Fibroblast of skin of left quadriceps (primary cell): Measurements from ENCODE around the gene HENMT1.
"Not testable (repeated sequence)": the region's sequence is repeated elsewhere in the genome, so short reads cannot be mapped to it uniquely, and the experiment has no call there.

ENCODE experiments used
- DNase-seq, 2 experiments: peaks; one replicate each; pipeline ENCODE4 v3.0.0-alpha.2; 2013; ENCODE audit warnings: low read depth in 2 of 2

The HENMT1 gene

DNA sequence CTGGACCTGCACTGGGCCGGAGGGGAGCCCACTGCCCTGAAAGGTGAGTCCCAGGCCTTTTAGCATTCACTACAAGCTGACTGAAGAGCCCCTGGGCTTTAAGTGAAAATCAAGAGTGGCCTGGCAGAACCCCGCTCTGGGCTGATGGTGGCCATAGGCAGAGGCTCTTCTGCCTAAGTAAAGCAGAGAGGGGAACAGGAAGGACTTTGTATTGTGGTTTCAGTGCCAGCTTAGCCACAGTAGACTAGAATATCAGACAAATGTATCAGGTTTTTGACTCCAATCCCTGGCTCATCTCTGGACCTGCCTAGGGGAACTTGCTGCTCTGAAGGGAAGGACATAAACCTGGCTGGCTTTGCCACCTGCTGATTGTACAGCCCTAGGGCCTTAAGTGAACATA is 10.2 kb upstream of the HENMT1 start:
- DNase-seq, result no peak

DNA sequence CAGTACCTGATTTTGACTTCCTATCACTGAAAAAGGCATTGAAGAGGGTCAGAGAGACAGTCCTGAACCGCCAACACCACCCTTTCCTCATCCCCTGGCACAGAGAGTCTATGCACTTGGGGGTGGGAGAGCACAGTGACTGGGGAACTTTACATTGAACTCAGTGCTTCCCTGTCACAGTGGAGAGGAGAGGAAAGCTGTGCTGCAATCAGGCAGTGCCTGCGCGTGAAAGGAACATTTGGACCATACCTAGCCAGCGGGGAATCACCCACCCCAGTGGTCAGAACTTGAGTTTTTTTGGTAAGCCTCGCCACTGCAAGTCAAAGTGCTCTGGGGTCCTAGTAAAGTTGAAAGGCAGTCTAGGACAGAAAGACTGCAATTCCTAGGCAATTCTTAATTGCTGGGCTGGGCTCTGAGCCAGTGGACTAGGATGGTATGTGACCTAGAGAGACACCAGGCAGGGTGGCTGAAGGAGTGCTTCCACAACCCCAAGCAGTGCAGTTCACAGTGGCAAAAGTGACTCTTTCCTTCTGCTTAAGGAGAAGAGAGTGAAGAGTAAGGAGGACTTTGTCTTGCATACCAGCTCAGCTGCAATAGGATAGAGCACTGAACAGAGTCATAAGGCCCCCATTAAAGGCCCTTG is 9.4 kb upstream of the HENMT1 start:
- no peak for DNase-seq

DNA sequence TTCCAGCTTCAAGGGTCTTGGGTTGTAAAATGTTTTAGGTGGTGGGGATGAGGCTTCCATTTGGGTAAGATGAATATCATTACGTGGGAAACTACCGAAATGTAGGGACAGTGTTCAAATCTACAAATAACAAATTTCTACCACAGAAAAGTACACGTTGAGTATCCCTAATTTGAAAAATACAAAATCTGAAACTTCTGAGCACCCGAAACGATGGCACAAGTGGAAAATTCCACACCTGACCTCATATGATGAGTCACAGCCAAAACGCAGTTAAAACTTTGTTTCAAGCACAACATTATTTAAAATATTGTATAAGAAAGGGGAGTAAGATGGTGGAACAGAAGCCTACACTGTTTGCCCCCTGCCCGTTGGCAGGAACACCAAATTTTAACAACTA is 8.8 kb upstream of the HENMT1 start:
- DNase-seq, result no peak

DNA sequence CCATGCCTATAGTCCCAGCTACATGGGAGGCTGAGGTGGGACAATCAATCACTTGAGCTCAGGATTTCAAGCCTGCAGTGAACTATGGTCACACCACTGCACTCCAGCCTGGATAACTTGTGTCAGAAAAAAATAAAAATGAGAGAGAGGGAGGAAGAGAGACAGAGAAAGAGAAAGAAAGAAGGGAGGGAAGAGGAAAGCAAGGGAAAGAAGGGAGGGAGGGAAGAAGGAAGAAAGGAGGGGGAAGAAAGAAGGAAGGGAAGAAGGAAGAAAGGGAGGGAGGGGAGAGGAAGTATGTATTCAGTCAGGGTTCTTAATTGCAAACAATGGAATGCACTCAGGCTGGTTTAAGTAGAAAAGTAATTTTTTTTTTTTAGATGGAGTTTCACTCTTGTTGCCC is 7.9 kb upstream of the HENMT1 start:
- DNase-seq, result no peak

DNA sequence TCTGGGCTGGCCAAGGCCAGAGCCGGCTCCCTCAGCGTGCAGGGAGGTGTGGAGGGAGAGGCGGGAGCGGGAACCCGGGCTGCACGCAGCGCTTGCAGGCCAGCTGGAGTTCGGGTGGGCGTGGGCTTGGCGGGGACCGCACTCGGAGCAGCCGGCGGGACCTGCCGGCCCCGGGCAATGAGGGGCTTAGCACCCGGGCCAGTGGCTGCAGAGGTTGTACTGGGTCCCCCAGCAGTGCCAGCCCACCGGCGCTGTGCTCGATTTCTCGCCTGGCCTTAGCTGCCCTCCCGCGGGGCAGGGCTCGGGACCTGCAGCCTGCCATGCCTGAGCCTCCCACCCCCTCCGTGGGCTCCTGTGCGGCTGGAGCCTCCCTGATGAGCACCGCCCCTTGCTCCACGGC is 6.5 kb upstream of the HENMT1 start:
- DNase-seq, result not testable (repeated sequence)

DNA sequence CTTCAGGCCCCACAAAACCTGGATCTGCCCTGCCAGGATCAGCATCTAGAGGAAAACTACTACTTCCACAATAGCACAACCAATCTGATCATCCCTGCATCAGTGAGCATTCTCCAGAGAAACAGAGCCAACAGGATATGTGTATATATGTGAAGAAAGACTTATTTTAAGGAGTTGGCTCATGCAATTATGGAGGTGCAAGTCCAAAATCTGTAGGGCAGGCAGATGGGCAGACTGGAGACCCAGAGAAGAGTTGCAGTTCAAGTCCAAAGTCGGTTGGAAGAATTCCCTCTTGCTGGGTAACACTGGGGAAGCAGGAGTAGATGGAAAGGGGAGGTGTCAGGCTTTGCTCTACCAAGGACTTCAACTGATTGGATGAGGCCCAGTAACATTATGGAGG is 4.9 kb upstream of the HENMT1 start:
- DNase-seq, result no peak

DNA sequence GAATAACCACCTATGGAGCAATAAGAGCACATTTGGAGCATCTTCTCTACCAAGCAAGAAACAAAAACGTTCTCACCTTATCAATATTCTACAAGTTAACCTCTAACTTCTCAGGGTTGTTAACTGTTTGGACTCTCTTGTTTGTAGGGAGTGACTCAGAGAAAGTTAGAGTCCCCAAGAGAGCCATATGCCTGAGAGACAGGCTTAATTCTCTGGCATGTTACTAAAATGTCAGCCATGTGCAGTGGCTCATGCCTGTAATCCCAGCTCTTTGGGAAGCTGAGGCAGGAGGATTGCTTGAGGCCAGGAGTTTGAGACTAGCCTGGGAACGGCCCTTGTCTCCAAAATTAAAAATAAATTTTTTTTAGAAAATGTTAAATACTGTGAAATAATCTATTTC is 4.2 kb upstream of the HENMT1 start:
- DNase-seq, result no peak

DNA sequence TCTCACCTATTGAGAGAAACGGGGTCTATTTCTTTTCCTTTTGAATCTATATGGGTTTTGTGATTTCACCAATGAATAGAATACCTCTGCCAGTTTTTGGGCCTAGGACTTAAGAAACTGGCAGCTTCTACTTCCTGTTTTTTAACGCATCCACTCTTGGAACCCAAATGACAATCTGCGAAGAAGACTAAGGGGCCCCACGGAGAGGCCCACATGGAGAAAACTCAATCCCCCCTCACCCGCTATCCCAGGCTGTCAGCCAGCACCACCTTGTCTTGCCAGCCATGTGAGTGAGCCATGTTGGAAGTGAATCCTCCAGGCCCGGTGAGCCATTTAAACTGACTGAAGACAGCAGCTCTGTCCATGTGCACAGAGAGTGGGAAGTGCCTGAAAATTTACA is 3.6 kb upstream of the HENMT1 start:
- no peak for DNase-seq

DNA sequence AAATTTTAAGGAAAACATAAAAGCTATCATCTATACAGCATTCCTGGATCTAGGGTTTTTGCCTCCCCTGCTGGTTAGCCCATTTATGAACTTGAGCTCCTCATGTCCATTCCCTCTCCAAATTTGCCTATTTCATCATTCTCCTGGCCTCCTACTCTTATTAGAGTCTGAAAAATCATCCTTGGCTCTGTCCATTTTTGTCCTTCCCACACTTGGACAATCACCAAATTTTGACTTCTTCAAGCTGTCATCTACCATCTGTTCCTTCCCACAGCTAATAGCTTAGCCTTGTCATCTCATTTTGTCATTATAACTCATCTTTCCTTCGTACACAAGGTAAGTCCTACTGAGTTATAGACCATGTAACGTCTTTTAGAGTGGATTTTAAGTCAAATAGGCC is 2.2 kb upstream of the HENMT1 start:
- DNase-seq, result no peak

DNA sequence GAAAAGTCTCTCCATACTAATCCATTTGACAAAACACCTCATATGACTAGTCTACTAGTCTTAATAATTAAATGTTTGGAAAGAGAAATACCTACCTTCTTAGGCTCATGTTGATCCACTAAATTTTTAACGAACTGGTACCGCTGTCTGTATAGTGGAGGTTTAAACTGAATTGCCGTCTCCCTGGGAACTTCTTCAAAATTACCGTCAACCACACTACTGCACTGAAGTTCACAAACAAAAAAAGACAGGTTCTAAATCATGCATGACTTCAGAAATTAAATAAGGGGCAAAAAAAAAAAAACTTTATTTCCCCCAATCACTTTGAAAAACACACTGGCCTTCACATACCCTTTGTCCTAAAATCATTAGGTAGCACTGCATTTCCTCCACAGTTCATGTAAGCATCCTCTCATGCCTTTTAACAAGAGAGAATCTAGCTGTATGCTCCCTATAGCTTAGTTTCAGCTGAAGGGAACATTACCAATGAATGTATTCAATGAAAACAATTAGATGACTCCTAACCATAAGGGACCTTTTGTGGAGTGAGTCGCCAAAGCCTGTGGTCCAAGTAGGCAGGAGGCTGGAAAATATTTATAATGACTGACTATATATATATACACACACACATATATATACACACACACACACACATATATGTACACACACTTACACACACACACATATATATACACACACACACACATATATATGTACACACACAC is 3.4 kb downstream of the HENMT1 start:
- no peak for DNase-seq

DNA sequence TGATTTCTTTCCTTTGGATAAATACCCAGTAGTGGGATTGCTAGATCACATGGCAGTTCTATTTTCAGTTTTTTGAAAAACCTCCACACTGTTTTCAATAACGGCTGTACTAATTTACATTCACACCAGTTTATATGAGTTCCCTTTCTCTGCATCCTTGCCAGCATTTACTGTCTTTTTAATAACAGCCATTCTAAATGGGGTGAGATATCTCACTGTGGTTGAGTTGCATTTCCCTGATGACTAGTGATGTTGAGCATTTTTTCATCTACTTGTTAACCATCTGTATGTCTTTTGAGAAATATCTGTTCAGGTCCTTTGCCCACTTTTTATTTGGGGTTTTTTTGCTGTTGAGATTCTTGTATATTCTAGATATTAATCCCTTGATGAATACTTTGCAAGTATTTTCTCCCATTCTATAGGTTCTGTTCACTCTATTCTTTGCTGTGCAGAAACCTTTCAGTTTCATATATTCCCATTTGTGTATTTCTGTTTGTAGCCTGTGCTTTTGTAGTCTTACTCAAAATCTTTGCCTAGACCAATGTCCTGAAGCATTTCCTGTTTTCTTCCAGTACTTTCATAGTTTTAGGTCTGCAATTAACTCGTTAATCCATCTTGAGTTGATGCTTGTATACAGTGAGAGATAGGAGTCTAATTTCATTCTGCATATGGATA is 7.3 kb downstream of the HENMT1 start:
- DNase-seq, result no peak

DNA sequence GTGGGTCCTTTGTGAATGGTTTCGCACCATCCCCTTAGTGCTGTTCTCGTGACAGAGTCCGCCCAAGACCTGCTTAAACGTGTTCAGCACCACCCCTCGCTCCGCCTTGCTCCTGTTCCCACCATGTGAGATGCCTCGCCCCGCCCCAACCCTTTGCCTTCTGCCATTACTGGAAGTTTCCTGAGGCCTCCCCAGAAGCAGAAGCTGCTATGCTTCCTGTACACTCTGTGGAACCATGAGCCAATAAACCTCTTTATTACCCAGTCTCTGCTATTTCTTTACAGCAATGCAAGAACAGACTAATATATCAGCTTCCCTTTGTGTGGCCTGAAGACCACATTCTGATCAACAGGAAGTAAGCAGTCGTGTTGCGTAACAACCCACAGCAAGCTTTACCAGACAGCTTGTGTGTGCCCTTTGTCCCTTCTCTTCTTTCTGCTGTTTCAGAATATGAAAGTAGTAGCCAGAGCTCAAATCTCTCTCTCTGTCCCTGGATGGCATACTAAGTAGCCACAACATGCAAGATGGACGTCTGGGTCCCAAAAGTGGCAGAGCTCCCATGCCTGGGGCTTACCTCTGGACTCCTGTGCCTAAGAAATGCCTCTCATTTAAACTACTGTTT is 14.1 kb downstream of the HENMT1 start:
- peak; percentile 55 to 56 for DNase-seq

DNA sequence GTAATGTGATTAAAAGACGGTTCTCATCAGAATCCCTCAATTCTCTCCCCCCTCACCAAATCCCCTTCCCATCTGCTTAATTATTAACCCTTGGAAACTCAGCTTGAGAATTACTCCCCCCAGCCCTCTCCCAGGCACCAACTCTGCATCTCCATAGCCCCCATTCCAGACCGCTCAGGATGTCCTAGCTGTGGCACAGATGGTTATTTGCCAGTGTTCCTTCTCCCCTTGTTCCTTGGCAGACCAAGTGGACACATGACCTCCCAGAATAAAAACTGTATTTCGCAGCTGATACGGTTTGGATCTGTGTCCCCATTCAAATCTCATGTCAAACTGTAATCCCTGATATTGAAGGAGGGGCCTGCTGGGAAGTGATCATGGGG is 14.6 kb downstream of the HENMT1 start:
- DNase-seq, result no peak

DNA sequence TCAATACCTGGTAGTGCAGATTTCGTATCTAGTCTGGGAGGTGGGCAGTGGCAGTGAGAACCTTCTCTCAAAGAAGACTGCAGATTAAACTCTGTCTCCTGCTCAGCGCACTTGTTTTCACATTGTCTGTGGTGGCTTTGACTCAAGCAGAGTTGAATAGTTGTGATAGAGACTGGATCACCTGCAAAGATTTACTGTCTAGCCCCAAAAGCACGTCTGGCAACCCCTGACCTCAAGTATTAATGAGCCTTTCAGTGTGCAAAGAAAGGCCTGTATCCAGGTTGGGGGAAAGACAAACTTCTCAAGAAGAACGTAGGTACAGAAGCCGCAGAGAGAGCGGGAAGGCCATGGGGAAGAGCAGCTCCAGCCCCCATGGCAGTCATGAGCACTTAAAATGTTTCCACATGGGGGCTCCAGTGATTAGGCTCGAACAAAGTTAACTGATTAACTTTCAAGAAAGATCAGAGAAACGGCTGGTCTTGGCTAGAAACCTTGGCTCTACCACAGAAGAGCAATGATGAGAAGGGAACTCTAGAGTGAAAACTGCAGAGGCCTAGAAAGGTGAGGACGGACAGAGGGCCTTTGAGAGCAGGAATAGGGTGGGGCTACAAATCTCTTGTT is 15.2 kb downstream of the HENMT1 start:
- no peak for DNase-seq

DNA sequence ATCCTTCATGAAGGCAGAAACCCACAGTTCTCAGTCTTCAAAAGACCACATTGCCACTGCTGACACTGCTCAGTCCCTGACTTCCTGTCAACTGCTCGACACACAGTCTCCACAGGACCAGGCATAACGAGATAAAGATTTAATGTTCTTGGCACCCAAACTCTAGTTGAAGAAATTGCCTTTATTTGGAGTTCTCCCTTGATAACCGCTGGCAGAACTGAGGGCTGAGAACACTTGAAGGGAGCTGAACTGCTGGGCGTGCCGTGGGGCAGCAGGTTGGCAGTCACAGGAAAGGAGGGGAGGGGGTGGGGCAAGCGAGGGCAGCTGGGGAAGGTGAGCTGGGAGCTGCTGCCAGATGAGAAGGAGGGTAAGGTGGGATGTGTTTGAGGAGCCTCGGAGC is 15.9 kb downstream of the HENMT1 start:
- no peak for DNase-seq

DNA sequence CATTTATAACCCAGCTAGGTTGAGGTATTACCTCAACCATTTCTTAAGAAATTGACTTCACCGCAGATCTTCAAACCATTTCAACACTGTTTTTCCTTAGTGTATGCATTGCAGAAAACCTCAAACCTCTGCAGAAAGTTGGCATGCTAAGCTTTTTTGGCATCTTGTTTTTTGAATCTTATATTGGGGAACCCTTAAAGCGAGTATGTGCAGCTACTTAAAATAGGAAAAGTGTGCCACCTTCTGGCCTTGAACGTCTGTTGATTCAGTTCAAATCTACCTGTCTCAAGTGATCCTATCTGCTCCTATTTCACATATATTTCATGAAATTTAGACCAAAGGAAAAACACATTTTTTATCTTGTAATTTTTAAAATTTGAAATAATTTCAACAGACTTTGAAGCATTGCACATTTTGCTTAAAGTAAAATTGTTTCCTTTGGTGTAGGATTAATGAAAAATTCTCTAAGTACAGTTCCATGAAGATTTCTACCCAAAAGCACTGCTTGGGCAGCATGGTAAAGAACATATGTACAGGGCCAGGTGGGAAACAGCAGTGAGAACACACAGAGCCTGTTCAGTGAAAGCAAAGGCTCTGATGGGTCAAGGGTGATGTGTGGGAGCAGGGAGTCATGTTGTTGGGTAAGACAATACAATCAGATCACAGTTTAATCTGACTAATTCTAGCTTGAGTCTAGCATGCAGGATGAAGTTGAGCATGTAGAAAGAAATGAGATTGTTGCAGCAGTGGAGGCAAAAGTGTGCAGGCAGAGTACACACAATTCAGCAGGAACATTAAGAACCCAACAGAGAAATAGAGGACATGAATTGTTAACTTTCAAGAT is 17.2 kb downstream of the HENMT1 start:
- DNase-seq, result peak; percentile 44 to 45

DNA sequence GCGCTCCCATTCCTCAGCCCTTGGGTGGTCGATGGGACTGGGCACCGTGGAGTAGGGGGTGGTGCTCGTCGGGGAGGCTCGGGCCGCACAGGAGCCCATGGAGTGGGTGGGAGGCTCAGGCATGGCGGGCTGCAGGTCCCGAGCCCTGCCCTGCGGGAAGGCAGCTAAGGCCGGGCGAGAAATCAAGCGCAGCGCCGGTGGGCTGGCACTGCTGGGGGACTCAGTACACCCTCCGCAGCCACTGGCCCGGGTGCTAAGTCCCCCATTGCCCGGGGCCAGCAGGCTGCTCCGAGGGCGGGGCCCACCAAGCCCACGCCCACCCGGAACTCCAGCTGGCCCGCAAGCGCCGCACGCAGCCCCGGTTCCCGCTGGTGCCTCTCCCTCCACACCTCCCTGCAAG is 20.0 kb downstream of the HENMT1 start:
- DNase-seq, result not testable (repeated sequence)

DNA sequence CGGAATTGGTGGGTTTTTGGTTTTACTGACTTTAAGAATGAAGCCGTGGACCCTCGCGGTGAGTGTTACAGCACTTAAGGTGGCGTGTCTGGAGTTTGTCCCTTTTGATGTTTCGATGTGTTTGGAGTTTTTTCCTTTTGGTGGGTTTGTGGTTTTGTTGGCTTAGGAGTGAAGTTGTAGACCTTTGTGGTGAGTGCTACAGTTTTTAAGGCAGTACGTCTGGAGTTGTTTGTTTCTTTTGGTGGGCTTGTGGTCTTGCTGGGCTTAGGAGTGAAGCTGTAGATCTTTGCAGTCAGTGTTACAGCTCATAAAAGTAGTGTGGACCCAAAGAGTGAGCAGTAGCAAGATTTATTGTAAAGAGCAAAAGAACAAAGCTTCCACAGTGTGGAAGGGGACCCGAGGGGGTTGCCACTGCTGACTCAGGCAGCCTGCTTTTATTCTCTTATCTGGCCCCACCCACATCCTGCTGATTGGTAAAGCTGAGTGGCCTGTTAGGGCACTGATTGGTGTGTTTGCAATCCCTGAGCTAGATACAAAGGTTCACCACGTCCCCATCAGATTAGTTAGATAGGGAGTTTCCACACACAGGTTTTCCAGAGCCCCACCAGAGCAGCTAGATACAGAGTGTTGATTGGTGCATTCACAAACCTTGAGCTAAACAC is 20.9 kb downstream of the HENMT1 start:
- DNase-seq, result no peak

DNA sequence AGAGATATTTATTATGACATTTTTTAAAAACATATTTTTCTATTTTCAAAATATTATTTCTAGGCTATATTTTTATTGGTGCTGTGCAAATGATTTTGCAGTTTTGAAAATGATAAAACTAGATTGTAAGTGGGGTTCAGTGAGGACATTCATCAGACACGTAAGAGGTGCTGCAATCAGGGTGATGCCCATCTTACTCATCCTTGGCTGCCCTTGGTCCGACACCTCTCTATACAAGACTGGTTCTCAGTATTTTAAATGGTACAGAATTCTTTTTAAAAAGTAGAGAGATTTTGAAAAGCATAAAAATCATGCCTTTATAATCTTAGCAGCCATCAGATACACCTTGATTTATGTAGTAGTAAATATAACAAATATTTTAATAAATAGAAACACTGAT is 24.0 kb downstream of the HENMT1 start:
- no peak for DNase-seq

DNA sequence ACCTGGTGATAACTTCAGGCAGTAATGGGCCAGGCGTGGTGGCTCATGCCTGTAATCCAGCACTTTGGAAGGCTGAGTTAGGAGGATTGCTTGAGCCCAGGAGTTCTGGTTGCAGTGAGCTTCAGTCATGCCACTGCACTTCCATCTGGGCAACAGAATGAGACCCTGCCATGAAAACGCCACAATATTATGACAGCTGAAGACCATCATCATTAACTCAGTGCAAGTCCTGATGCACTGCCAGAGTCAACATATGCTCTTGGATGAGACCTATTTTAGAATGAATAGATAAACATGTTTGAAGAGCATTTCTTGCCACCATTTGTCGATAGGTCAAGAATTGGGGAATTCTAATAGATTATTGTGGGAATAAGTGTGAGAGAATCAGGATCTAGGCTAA is 26.4 kb downstream of the HENMT1 start:
- DNase-seq, result no peak

DNA sequence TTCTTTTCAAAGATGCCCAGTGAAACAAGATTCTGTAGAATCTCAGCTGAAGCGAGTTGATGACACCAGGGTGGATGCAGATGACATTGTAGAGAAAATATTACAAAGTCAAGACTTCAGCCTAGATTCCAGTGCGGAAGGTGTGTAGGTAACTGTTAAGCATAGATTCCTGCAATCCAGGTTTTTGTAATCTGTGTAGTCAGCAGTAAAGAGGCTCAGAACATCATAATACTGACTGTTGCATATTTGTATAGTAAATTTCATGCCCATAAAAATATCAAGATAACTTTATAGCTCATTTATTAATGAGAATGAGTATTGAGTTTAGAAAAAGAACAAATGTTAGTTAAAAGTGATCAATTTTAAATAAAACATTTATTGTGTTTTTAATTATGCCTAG is 32.2 kb downstream of the HENMT1 start:
- DNase-seq, result no peak
